AG04449 (cell line): Measurements from ENCODE around the gene TRIP13.

ENCODE experiments used
- CTCF ChIA-PET: fragments of 350-600 bp; formaldehyde crosslinking; extraction: SDS; loops from one replicate; lab custom pipeline; 2021; ENCODE audit warnings: antibody characterized with exemption; lab: Yijun Ruan, JAX
- POLR2A ChIA-PET: fragments of 400-600, 350-600 bp; formaldehyde crosslinking; extraction: SDS; loops from one replicate; lab custom pipeline; 2020; ENCODE audit warnings: antibody characterized with exemption, inconsistent platforms; lab: Yijun Ruan, JAX
- DNase-seq: peaks from one replicate; pipeline ENCODE4 v3.0.0-alpha.2; 2010; ENCODE audit warnings: low read depth, low spot score
- H3K4me3 ChIP-seq: 2 replicates; pipeline ENCODE4 v1.5.1; 2011; ENCODE audit warnings: low read depth, mild to moderate bottlenecking, control low read depth, low read length
- CTCF ChIP-seq: IDR thresholded peaks from one replicate; pipeline ENCODE4 v1.5.1; 2011; ENCODE audit warnings: mild to moderate bottlenecking, moderate library complexity, low read length, control low read depth, inconsistent platforms; ENCODE audit not compliant: insufficient read depth; ENCODE audit errors: missing control alignments

Gene TRIP13

GRCh38 chr5:865771-866170, 26.9 kb upstream of the TRIP13 start:
- ChIA-PET CTCF (no interaction called here), POLR2A (no interaction called here)
- no peak overlapping the region for H3K4me3 ChIP-seq
- TF ChIP-seq CTCF, result no peak
- no peak for DNase-seq

- POLR2A ChIA-PET, result no interaction called here
- no peak overlapping the region for H3K4me3 ChIP-seq
- DNase-seq, result no peak
- no peak for TF ChIP-seq CTCF
- CTCF ChIA-PET, result no interaction called here
Measured at GRCh38 chr5:867300-867870, 25.3 kb upstream of the TRIP13 start.

GRCh38 chr5:868428-869135, 24.1 kb upstream of the TRIP13 start:
- POLR2A ChIA-PET, result no interaction called here
- CTCF ChIA-PET, result no interaction called here
- H3K4me3 ChIP-seq, result no peak overlapping the region
- TF ChIP-seq CTCF, result no peak
- no peak for DNase-seq

- DNase-seq, result no peak
- TF ChIP-seq CTCF, result no peak
- ChIA-PET CTCF (no interaction called here), POLR2A (no interaction called here)
- no peak overlapping the region for H3K4me3 ChIP-seq
Measured at GRCh38 chr5:870956-871355, 21.7 kb upstream of the TRIP13 start.

GRCh38 chr5:871596-872298, 20.9 kb upstream of the TRIP13 start:
- ChIA-PET POLR2A (no interaction called here), CTCF (no interaction called here)
- H3K4me3 ChIP-seq, result no peak overlapping the region
- no peak for DNase-seq
- TF ChIP-seq CTCF, result no peak

- ChIA-PET POLR2A (no interaction called here), CTCF (no interaction called here)
- no peak for DNase-seq
- no peak overlapping the region for H3K4me3 ChIP-seq
- no peak for TF ChIP-seq CTCF
Measured at GRCh38 chr5:872301-872700, 20.4 kb upstream of the TRIP13 start.
